CD14-positive monocyte (primary cell): ENCODE data around the gene PTPRN2. TPM values are rescaled to one million over a fixed set of nuclear protein-coding genes. Genes with fewer than 3 reads are reported as not detected.

ENCODE experiments used
- DNase-seq, 3 donors: peaks; one replicate each; pipeline ENCODE4 v3.0.0-alpha.2; 2011 to 2022
- H2AFZ ChIP-seq: 2 replicates; pipeline ENCODE4 v1.6.0; 2012; ENCODE audit warnings: mild to moderate bottlenecking, low read depth, low read length, inconsistent platforms; ENCODE audit not compliant: insufficient read depth, poor library complexity, severe bottlenecking
- H3K27ac ChIP-seq, 2 donors: 1 replicate in 1 of 2; 2 replicates in 1 of 2; pipeline ENCODE4 v1.5.1; 2012 to 2013; ENCODE audit warnings: low read length in 2 of 2, control low read depth in 1 of 2, inconsistent platforms in 1 of 2, low read depth in 1 of 2, mild to moderate bottlenecking in 1 of 2
- H3K27me3 ChIP-seq, 2 donors: one replicate each; pipeline versions ENCODE4 v1.6.0 to v1.6.1; 2011 to 2013; ENCODE audit warnings: low read length in 2 of 2; ENCODE audit not compliant: control insufficient read depth in 2 of 2, insufficient read depth in 2 of 2
- H3K36me3 ChIP-seq, 2 donors: replicated peaks in 1 of 2; 1 replicate in 1 of 2; 2 replicates in 1 of 2; pipeline versions ENCODE4 v1.5.1 to v1.6.1; 2012 to 2013; ENCODE audit warnings: low read length in 2 of 2, control low read depth in 1 of 2, inconsistent platforms in 1 of 2, mild to moderate bottlenecking in 1 of 2; ENCODE audit not compliant: insufficient read depth in 2 of 2, control insufficient read depth in 1 of 2
- H3K4me1 ChIP-seq, 2 donors: 1 replicate in 1 of 2; 2 replicates in 1 of 2; pipeline versions ENCODE4 v1.5.1 to v1.6.1; 2012 to 2013; ENCODE audit warnings: low read length in 2 of 2, control low read depth in 1 of 2, inconsistent platforms in 1 of 2, mild to moderate bottlenecking in 1 of 2, moderate library complexity in 1 of 2; ENCODE audit not compliant: insufficient read depth in 2 of 2, control insufficient read depth in 1 of 2
- H3K4me2 ChIP-seq: replicated peaks from 2 replicates; pipeline ENCODE3; 2012; ENCODE audit warnings: low read length, moderate library complexity, mild to moderate bottlenecking; ENCODE audit not compliant: poor library complexity, severe bottlenecking; ENCODE audit errors: extremely low read depth
- H3K4me3 ChIP-seq, 3 experiments: fragments of 200-600 bp in 1 of 3; sonication (generic) in 1 of 3; replicated peaks in 1 of 3; 1 replicate in 2 of 3; 2 replicates in 1 of 3; pipeline ENCODE4 v1.5.1; 2011 to 2013; ENCODE audit warnings: low read length in 3 of 3, mild to moderate bottlenecking in 3 of 3, control low read depth in 2 of 3, low read depth in 2 of 3, inconsistent platforms in 1 of 3, moderate library complexity in 1 of 3
- H3K79me2 ChIP-seq: 2 replicates; pipeline ENCODE4 v1.6.0; 2012; ENCODE audit warnings: mild to moderate bottlenecking, control low read depth, inconsistent platforms, low read length, moderate library complexity; ENCODE audit not compliant: insufficient read depth
- H3K9ac ChIP-seq: 2 replicates; pipeline ENCODE4 v1.6.0; 2017; ENCODE audit warnings: low read length, mild to moderate bottlenecking; ENCODE audit not compliant: insufficient read depth, poor library complexity, severe bottlenecking
- H3K9me3 ChIP-seq, 2 donors: replicated peaks in 1 of 2; 1 replicate in 1 of 2; 2 replicates in 1 of 2; pipeline versions ENCODE4 v1.5.1 to v1.6.1; 2012 to 2013; ENCODE audit warnings: low read length in 2 of 2, control low read depth in 1 of 2; ENCODE audit not compliant: control insufficient read depth in 1 of 2, insufficient read depth in 1 of 2
- H4K20me1 ChIP-seq: 2 replicates; pipeline ENCODE4 v1.6.0; 2012; ENCODE audit warnings: mild to moderate bottlenecking, low read length, control low read depth, moderate library complexity; ENCODE audit not compliant: insufficient read depth
- H3K27ac Mint-ChIP-seq, 7 donors: one replicate each; pipeline ENCODE4 v1.8.0; 2020; ENCODE audit warnings: mild to moderate bottlenecking in 7 of 7, mixed read lengths in 7 of 7, moderate library complexity in 6 of 7, inconsistent platforms in 2 of 7
- H3K27me3 Mint-ChIP-seq, 3 donors: one replicate each; pipeline ENCODE4 v1.8.0; 2021 to 2022; ENCODE audit warnings: low read depth in 3 of 3, mild to moderate bottlenecking in 3 of 3, mixed read lengths in 3 of 3, moderate library complexity in 3 of 3, inconsistent platforms in 1 of 3
- H3K36me3 Mint-ChIP-seq, 2 donors: one replicate each; pipeline ENCODE4 v1.8.0; 2020; ENCODE audit warnings: mixed read lengths in 2 of 2, inconsistent platforms in 1 of 2, mild to moderate bottlenecking in 1 of 2
- H3K4me1 Mint-ChIP-seq: one replicate; pipeline ENCODE4 v1.8.0; 2020; ENCODE audit warnings: mild to moderate bottlenecking, mixed read lengths
- H3K4me3 Mint-ChIP-seq, 2 donors: one replicate each; pipeline ENCODE4 v1.8.0; 2020; ENCODE audit warnings: mild to moderate bottlenecking in 2 of 2, mixed read lengths in 2 of 2, moderate library complexity in 1 of 2
- H3K9me3 Mint-ChIP-seq, 7 donors: one replicate each; pipeline ENCODE4 v1.8.0; 2020 to 2022; ENCODE audit warnings: mixed read lengths in 7 of 7, mild to moderate bottlenecking in 6 of 7, moderate library complexity in 6 of 7, inconsistent platforms in 2 of 7
- CTCF ChIP-seq: fragments of 200-600 bp; IDR thresholded peaks from one replicate; pipeline ENCODE4 v1.8.0; 2022; ENCODE audit warnings: antibody characterized with exemption, mild to moderate bottlenecking
- WGBS: methylation state at CpG from one replicate; pipeline ENCODE4 v1.1.5; 2013; ENCODE audit warnings: missing lambda C conversion rate; ENCODE audit not compliant: insufficient coverage; 5-methylcytosine and 5-hydroxymethylcytosine counted together
- intact Hi-C, 2 donors: fragments of 100-400 bp; cut with micrococcal nuclease; formaldehyde crosslinking; loops; one replicate each; pipeline versions ENCODE4 v1.15.0 to v1.15.1; 2023
- polyA plus RNA-seq, 3 donors: library from polyadenylated mRNA; depleted of rRNA in 1 of 3; unstranded in 2 of 3; stranded (reverse) in 1 of 3; fragments of 300-500 nt in 2 of 3; fragments of >200 nt in 1 of 3; fragmentation: Illumina TruSeq in 2 of 3; gene quantifications; 1 replicate in 2 of 3; 2 replicates in 1 of 3; pipeline ENCODE4 v1.2.3, GENCODE V29; 2012 to 2021

PTPRN2 gene
- polyA plus RNA-seq, 3 donors, result 0.25 to 1.4 (median 0.97) TPM

GRCh38 chr7:158142657-158143056 is 445.0 kb downstream of the PTPRN2 start:
- Histone ChIP-seq H3K4me2 (no peak overlapping the region), H2AFZ (no peak overlapping the region), H3K9ac (no peak overlapping the region), H3K36me3 (no peaks in the 10 kb centered on the region), H3K4me3 (no peak overlapping the region), H3K9me3 (peaks cover 85 to 89% of the 10 kb centered on the region in 2 donors), H4K20me1 (no peaks in the 10 kb centered on the region), H3K4me1 (no peaks in the 10 kb centered on the region), H3K27me3 (no peaks in the 10 kb centered on the region), H3K79me2 (no peaks in the 10 kb centered on the region), H3K27ac (no peak overlapping the region)
- no peak for DNase-seq
- Mint-ChIP-seq H3K27ac (no peak overlapping the region), H3K4me3 (no peak overlapping the region), H3K4me1 (no peaks in the 10 kb centered on the region), H3K36me3 (no peaks in the 10 kb centered on the region), H3K27me3 (peaks cover 0 to 7% (median 0%) of the 10 kb centered on the region in 3 donors), H3K9me3 (peaks cover 38 to 84% (median 61%) of the 10 kb centered on the region in 7 donors)
- no peak for TF ChIP-seq CTCF
- WGBS, result 94% methylated on average over 12 of the region's 12 CpGs
- intact Hi-C loops, result no loop called here

GRCh38 chr7:158141806-158142518 is 445.7 kb downstream of the PTPRN2 start:
- Histone ChIP-seq H3K4me3 (no peak overlapping the region), H3K27me3 (no peaks in the 10 kb centered on the region), H3K27ac (no peak overlapping the region), H3K4me1 (no peaks in the 10 kb centered on the region), H3K4me2 (no peak overlapping the region), H3K36me3 (no peaks in the 10 kb centered on the region), H3K79me2 (no peaks in the 10 kb centered on the region), H4K20me1 (no peaks in the 10 kb centered on the region), H3K9ac (no peak overlapping the region), H2AFZ (no peak overlapping the region), H3K9me3 (peaks cover 81 to 96% of the 10 kb centered on the region in 2 donors)
- H3K27me3 Mint-ChIP-seq, result peaks cover 0 to 7% (median 0%) of the 10 kb centered on the region in 3 donors
- H3K27ac Mint-ChIP-seq, result no peak overlapping the region
- DNase-seq, result no peak
- no peak for TF ChIP-seq CTCF
- peaks cover 38 to 90% (median 65%) of the 10 kb centered on the region in 7 donors for H3K9me3 Mint-ChIP-seq
- intact Hi-C loops, result no loop called here
- H3K4me1 Mint-ChIP-seq, result no peaks in the 10 kb centered on the region
- no peak overlapping the region for H3K4me3 Mint-ChIP-seq
- H3K36me3 Mint-ChIP-seq, result no peaks in the 10 kb centered on the region
- WGBS, result 91% methylated on average over 39 of the region's 39 CpGs
